Ovary (tissue), 3 donors: Measurements from ENCODE around the gene IRX6.

Source experiments
- EP300 ChIP-seq: sonication (generic); formaldehyde crosslinking; IDR thresholded peaks from one replicate; pipeline ENCODE4 v1.6.1; 2017; ENCODE audit warnings: antibody characterized with exemption
- POLR2A ChIP-seq: fragments of 450-650 bp; IDR thresholded peaks from one replicate; pipeline ENCODE4 v1.6.1; 2017; ENCODE audit warnings: antibody characterized with exemption, mild to moderate bottlenecking, moderate library complexity
- TF ChIP-seq, protein P1 (sequence below), 3 donors: fragments of 450-650 bp in 2 of 3; fragments of 200-600 bp in 1 of 3; IDR thresholded peaks; one replicate each; pipeline versions ENCODE4 v1.5.1 to v1.8.0; 2016 to 2022; ENCODE audit warnings: antibody characterized with exemption in 3 of 3, mild to moderate bottlenecking in 1 of 3
- donor health status: DM: no; HTN: no; CAD: no.

DNA sequence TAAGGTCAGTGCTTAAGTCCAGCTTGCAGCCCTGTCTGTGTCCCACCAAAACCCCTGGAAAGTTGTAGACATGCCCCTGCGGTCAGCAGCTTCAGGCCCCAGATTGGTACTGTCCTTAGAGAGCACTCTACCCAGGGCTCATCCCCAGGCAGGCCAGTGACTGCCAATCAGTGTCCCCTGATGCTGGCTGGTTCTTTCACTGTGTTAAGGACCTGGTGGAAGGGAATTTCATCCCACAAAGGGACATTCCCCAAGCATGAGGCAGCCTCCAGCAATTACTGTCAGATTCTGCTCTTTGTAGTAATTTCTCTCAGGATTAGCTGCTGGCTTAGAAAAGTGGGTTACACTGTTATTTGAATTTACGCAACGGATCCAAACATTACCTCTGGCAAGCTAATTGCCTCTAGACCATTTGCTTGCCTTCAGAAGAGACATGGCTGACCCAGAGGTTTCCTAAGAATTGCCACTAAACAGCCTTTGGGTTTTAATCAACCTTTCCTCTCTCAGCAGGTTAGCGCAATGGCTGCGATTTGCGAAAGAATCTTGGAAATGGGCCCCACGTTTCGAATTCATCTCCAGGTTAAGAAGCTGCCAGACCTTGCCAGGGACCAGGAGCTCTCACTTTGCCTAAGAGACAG is 5.9 kb downstream of the IRX6 start:
- TF ChIP-seq, protein P1, sequence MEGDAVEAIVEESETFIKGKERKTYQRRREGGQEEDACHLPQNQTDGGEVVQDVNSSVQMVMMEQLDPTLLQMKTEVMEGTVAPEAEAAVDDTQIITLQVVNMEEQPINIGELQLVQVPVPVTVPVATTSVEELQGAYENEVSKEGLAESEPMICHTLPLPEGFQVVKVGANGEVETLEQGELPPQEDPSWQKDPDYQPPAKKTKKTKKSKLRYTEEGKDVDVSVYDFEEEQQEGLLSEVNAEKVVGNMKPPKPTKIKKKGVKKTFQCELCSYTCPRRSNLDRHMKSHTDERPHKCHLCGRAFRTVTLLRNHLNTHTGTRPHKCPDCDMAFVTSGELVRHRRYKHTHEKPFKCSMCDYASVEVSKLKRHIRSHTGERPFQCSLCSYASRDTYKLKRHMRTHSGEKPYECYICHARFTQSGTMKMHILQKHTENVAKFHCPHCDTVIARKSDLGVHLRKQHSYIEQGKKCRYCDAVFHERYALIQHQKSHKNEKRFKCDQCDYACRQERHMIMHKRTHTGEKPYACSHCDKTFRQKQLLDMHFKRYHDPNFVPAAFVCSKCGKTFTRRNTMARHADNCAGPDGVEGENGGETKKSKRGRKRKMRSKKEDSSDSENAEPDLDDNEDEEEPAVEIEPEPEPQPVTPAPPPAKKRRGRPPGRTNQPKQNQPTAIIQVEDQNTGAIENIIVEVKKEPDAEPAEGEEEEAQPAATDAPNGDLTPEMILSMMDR (IDR thresholded peaks at IDR 0.05), result no peak
- TF ChIP-seq POLR2A (no peak), EP300 (no peak)
